Measurements from ENCODE around the gene RBM33. TPM values are rescaled to one million over a fixed set of nuclear protein-coding genes. Genes with fewer than 3 reads are reported as not detected.

RBM33 gene
- total RNA-seq, 1 donor from 2014 or later: 117 TPM

GRCh38 chr7:155722118-155722517 is 77.7 kb downstream of the RBM33 start:
- Mint-ChIP-seq H3K27me3 (no peaks in the 10 kb centered on the region), H3K4me3 (peak overlapping the region; percentile 45), H3K27ac (peak overlapping the region; percentile 87), H3K9me3 (no peaks in the 10 kb centered on the region), H3K4me1 (peaks cover 73% of the 10 kb centered on the region), H3K36me3 (ENCODE audit: low read depth) (peaks cover 42% of the 10 kb centered on the region)
- ATAC-seq (ENCODE audit: low read depth) (peak; percentile 49), DNase-seq (no peak)
- intact Hi-C loops (cut with micrococcal nuclease): loop anchor here (2.0 to 5.0 kb wide), 3 partner anchors 13 to 515 kb away; partner anchors contain the start of gene INSIG1
- POLR2A ChIA-PET: interaction anchor here (0.8 to 1.7 kb wide), 4 partner anchors 10 to 78 kb away, joined by 3 to 18 read pairs (median 5); partner anchors contain the start of gene RBM33
- CTCF ChIA-PET: interaction anchor here (3.1 kb wide), 1 partner anchor 123 kb away, joined by 13 read pairs; no protein-coding TSS in a partner anchor
- no peak for TF ChIP-seq CTCF (IDR thresholded peaks at IDR 0.05)

GRCh38 chr7:155722936-155723335 is 78.5 kb downstream of the RBM33 start:
- H3K27me3 Mint-ChIP-seq: no peaks in the 10 kb centered on the region
- peaks cover 70% of the 10 kb centered on the region for H3K4me1 Mint-ChIP-seq
- H3K4me3 Mint-ChIP-seq: peak overlapping the region; percentile 32
- H3K36me3 Mint-ChIP-seq (ENCODE audit: low read depth): peaks cover 41% of the 10 kb centered on the region
- ChIA-PET POLR2A (interaction anchor here (0.8 to 1.7 kb wide), 4 partner anchors 9 to 79 kb away, joined by 3 to 18 read pairs (median 5); partner anchors contain the start of gene RBM33), CTCF (interaction anchor here (0.6 to 1.9 kb wide), 4 partner anchors 10 to 126 kb away, joined by 3 to 8 read pairs (median 4); no protein-coding TSS in a partner anchor)
- intact Hi-C loops (cut with micrococcal nuclease): loop anchor here (2.0 to 5.0 kb wide), 3 partner anchors 14 to 516 kb away; partner anchors contain the start of gene INSIG1
- no peak for TF ChIP-seq CTCF (IDR thresholded peaks at IDR 0.05)
- H3K9me3 Mint-ChIP-seq: no peaks in the 10 kb centered on the region
- peak overlapping the region; percentile 72 for H3K27ac Mint-ChIP-seq
- no peak for DNase-seq
- no peak for ATAC-seq (ENCODE audit: low read depth)

GRCh38 chr7:155724327-155725005 is 80.0 kb downstream of the RBM33 start:
- CTCF ChIA-PET: interaction anchor here (0.7 to 1.9 kb wide), 3 partner anchors 8 to 126 kb away, joined by 3 to 8 read pairs (median 6); no protein-coding TSS in a partner anchor
- no peak for DNase-seq
- Mint-ChIP-seq H3K4me3 (peak overlapping the region; percentile 71), H3K9me3 (no peaks in the 10 kb centered on the region), H3K4me1 (peaks cover 83% of the 10 kb centered on the region), H3K27me3 (no peaks in the 10 kb centered on the region), H3K36me3 (ENCODE audit: low read depth) (peaks cover 43% of the 10 kb centered on the region), H3K27ac (peak overlapping the region; percentile 83)
- no peak for TF ChIP-seq CTCF (IDR thresholded peaks at IDR 0.05)
- intact Hi-C loops (cut with micrococcal nuclease): loop anchor here (1.0 to 5.0 kb wide), 5 partner anchors 8 to 517 kb away; partner anchors contain the start of genes INSIG1 and RBM33
- ATAC-seq (ENCODE audit: low read depth): peak; percentile 41
- POLR2A ChIA-PET: interaction anchor here (0.6 to 1.4 kb wide), 3 partner anchors 23 to 80 kb away, joined by 4 to 6 read pairs (median 4); partner anchors contain the start of gene RBM33

GRCh38 chr7:155725006-155725355 is 80.5 kb downstream of the RBM33 start:
- peak; percentile 39 for ATAC-seq (ENCODE audit: low read depth)
- Mint-ChIP-seq H3K4me1 (peaks cover 85% of the 10 kb centered on the region), H3K27me3 (no peaks in the 10 kb centered on the region), H3K27ac (peak overlapping the region; percentile 83), H3K36me3 (ENCODE audit: low read depth) (peaks cover 46% of the 10 kb centered on the region), H3K4me3 (peak overlapping the region; percentile 71), H3K9me3 (no peaks in the 10 kb centered on the region)
- ChIA-PET POLR2A (interaction anchor here (0.6 to 1.4 kb wide), 3 partner anchors 22 to 81 kb away, joined by 4 to 6 read pairs (median 4); partner anchors contain the start of gene RBM33), CTCF (interaction anchor here (0.7 to 1.7 kb wide), 2 partner anchors 43 to 126 kb away, joined by 3 to 6 read pairs; no protein-coding TSS in a partner anchor)
- intact Hi-C loops (cut with micrococcal nuclease): loop anchor here (2.0 kb wide), 2 partner anchors 14 to 80 kb away; partner anchors contain the start of gene RBM33
- DNase-seq: no peak
- no peak for TF ChIP-seq CTCF (IDR thresholded peaks at IDR 0.05)

GRCh38 chr7:155727616-155728015 is 83.2 kb downstream of the RBM33 start:
- Mint-ChIP-seq H3K9me3 (no peaks in the 10 kb centered on the region), H3K27me3 (no peaks in the 10 kb centered on the region), H3K4me1 (peaks cover 84% of the 10 kb centered on the region), H3K4me3 (no peak overlapping the region), H3K27ac (no peak overlapping the region), H3K36me3 (ENCODE audit: low read depth) (peaks cover 50% of the 10 kb centered on the region)
- DNase-seq: no peak
- intact Hi-C loops (cut with micrococcal nuclease): no loop called here
- no peak for TF ChIP-seq CTCF (IDR thresholded peaks at IDR 0.05)
- CTCF ChIA-PET: interaction anchor here (2.8 kb wide), 1 partner anchor 129 kb away, joined by 7 read pairs; no protein-coding TSS in a partner anchor
- POLR2A ChIA-PET: interaction anchor here (0.6 kb wide), 1 partner anchor 83 kb away, joined by 3 read pairs; the partner anchor contains the start of gene RBM33
- no peak for ATAC-seq (ENCODE audit: low read depth)
